Stimulated activated naive B cell treated with anti-CD40 and anti-IgM and Interleukin-4, amounts not matched to agents 10 μg/mL and 1 μg/mL and 100 μg/mL, for 72 hours (primary cell): ENCODE measurements around the gene ADGRG3.

Source experiments
- ATAC-seq, 2 donors: fragments of 150-1000 bp; cut with Tn5 transposase; replicated peaks; 2 replicates each; pipeline ENCODE4 v1.10.0; 2021; ENCODE audit warnings: moderate library complexity in 1 of 2
- DNase-seq: peaks from one replicate; pipeline ENCODE4 v3.0.0; 2021
- H3K27ac Mint-ChIP-seq: one replicate; pipeline ENCODE4 v1.8.0; 2022; ENCODE audit warnings: mild to moderate bottlenecking, mixed read lengths
- H3K27me3 Mint-ChIP-seq, 2 donors: one replicate each; pipeline ENCODE4 v1.8.0; 2022; ENCODE audit warnings: mixed read lengths in 2 of 2
- H3K36me3 Mint-ChIP-seq, 2 donors: one replicate each; pipeline ENCODE4 v1.8.0; 2022; ENCODE audit warnings: mixed read lengths in 2 of 2, mild to moderate bottlenecking in 1 of 2
- H3K4me1 Mint-ChIP-seq, 2 donors: one replicate each; pipeline ENCODE4 v1.8.0; 2022; ENCODE audit warnings: mixed read lengths in 2 of 2, mild to moderate bottlenecking in 1 of 2
- H3K4me3 Mint-ChIP-seq, 2 donors: one replicate each; pipeline ENCODE4 v1.8.0; 2022; ENCODE audit warnings: mild to moderate bottlenecking in 2 of 2, mixed read lengths in 2 of 2, moderate library complexity in 1 of 2
- H3K9me3 Mint-ChIP-seq, 2 donors: one replicate each; pipeline ENCODE4 v1.8.0; 2022; ENCODE audit warnings: mixed read lengths in 2 of 2, mild to moderate bottlenecking in 1 of 2

Gene ADGRG3

DNA sequence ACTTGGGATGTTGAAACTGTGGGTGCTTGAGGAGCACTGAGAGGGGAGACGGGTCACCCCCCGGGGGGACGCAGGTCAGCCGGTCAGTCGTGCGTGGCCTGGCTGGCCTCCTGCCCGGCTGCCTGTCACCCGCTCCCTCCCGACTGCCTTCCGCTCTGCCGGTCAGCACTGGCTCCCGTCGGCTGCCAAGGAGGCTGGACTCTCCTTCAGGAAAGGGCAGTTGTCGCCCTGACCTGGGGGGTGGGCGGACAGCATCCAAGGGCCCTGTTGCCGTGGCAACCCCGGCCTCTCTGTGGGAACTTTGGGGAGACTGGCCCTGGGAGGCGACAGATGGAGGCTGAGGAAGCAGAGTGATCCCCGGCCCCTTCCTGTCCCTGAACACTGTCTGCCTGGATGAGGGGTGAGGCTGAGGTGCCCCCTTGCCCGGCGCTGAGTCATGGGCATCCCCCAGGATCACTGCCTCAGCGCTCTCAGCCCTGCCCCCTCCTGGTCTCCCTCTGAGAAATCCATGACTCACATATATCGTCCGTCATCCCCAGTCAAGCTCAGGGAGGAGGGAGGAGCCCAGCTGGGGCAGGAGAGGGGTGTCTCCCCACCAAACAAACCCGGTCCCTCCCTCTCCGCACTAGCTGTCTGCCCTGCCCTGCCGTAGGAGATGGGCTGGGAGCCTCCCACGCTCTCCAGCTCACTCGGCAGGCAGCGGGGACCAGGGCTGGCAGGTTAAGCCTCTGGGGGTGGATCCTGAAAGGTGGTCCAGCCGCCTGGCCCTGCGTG lies 39.9 kb upstream of the ADGRG3 start, which contains the start of gene ADGRG1:
ADGRG1 (plus strand) TSS at position 623 of the 774 bp plus-strand sequence. CDS start 21,658 bp downstream, outside the sequence.
- Mint-ChIP-seq H3K9me3 (no peaks in the 10 kb centered on the region), H3K36me3 (no peaks in the 10 kb centered on the region), H3K27ac (no peak within 1 kb of the TSS), H3K4me3 (no peak within 1 kb of the TSS), H3K4me1 (peaks cover 19 to 34% of the 10 kb centered on the region in 2 donors), H3K27me3 (peaks cover 58 to 62% of the 10 kb centered on the region in 2 donors)
- ATAC-seq (peak; percentile 62 to 76), DNase-seq (no peak)

DNA sequence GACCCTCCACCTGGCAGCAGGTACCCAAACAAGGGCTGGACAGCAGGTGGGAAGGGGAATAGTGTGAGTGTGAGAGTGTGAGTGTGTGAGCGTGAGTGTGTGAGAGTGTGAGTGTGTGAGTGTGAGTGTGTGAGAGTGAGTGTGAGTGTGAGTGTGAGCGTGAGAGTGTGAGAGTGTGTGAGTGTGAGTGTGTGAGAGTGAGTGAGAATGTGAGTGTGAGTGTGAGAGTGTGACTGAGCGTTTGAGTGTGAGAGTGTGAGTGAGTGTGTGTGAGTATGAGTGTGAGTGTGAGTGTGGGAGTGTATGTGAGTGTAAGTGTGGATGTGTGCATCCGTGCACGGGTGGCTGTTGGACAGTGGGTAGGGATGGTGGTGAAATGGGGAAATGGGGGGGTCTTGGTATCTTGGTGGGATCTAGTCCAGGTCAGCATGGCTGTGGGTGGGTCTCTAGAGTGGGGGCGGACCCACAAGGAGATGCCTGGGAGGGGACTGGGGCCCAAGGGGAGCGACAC lies 39.3 kb upstream of the ADGRG3 start:
- H3K9me3 Mint-ChIP-seq: no peaks in the 10 kb centered on the region
- ATAC-seq (no peak), DNase-seq (no peak)
- H3K27ac Mint-ChIP-seq: no peak overlapping the region
- peaks cover 58 to 62% of the 10 kb centered on the region in 2 donors for H3K27me3 Mint-ChIP-seq
- no peak overlapping the region for H3K4me3 Mint-ChIP-seq
- H3K36me3 Mint-ChIP-seq: no peaks in the 10 kb centered on the region
- H3K4me1 Mint-ChIP-seq: peaks cover 19 to 34% of the 10 kb centered on the region in 2 donors

DNA sequence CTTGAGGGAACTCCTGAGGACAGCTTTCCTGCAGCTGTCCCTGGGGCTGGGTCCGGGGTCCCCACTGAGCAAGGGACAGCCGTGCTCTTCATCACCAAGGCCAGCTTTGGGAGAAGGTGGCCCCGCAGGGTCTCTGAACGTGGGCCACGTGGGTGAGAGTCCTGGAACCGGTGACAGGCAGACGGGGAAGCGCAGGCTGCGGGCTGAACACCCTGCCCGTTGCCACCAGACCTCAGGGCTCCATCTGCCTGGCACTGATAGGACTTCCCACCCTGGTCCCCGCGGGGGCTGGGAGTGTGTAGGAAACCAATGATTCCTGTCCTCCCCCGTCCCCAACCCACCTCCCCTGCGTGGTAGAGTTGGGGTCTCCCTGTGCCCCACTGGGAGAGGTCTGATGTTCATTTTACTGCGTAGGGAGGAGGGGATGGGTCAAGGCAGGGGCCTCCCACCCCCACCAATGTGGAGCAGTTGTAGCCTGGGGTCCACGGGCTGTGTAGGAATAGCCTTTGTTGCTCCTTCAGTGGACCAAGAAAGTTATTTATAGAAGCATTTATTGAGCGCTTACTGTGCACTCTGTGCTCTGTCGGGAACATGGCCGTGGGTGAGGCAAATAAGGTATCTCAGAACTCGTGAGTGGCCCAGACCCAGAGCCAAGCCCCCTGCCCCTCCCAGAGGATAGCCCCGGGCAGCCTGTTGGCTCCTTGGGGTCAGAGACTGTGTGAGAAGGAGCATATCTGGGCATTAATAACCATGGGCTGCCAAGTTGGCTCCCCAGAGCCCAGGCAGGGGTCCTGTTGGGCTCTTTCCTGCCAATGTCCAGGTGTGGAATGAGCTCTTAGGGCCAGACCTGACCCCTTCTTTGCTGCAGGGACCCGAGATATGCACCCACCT lies 38.3 kb upstream of the ADGRG3 start:
- Mint-ChIP-seq H3K36me3 (no peaks in the 10 kb centered on the region), H3K27me3 (peaks cover 60 to 63% of the 10 kb centered on the region in 2 donors), H3K27ac (no peak overlapping the region), H3K9me3 (no peaks in the 10 kb centered on the region), H3K4me1 (peaks cover 19 to 32% of the 10 kb centered on the region in 2 donors), H3K4me3 (no peak overlapping the region)
- ATAC-seq (no peak), DNase-seq (no peak)

DNA sequence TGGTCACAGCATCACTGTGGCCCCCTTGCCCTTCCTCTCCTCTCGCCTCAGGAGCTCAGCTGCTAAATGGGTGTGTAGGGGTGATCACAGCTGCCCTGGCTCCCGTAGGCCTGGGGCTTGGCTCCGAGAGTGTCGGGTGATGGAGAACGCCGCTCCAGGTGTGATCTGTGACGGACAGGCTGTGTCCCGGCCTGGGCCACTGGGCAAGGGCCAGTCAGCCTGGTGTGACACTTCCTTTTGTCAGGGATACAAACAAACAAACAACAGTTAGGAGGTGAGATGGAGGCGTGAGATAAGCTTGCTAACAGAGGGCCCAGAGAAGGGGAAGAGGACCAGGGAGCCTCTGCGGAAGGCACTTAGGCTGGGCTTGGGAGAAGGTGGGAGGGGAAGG lies 37.7 kb upstream of the ADGRG3 start:
- DNase-seq (no peak), ATAC-seq (no peak)
- peaks cover 54 to 59% of the 10 kb centered on the region in 2 donors for H3K27me3 Mint-ChIP-seq
- no peaks in the 10 kb centered on the region for H3K9me3 Mint-ChIP-seq
- peaks cover 17 to 26% of the 10 kb centered on the region in 2 donors for H3K4me1 Mint-ChIP-seq
- H3K36me3 Mint-ChIP-seq: no peaks in the 10 kb centered on the region
- no peak overlapping the region for H3K4me3 Mint-ChIP-seq
- H3K27ac Mint-ChIP-seq: no peak overlapping the region

DNA sequence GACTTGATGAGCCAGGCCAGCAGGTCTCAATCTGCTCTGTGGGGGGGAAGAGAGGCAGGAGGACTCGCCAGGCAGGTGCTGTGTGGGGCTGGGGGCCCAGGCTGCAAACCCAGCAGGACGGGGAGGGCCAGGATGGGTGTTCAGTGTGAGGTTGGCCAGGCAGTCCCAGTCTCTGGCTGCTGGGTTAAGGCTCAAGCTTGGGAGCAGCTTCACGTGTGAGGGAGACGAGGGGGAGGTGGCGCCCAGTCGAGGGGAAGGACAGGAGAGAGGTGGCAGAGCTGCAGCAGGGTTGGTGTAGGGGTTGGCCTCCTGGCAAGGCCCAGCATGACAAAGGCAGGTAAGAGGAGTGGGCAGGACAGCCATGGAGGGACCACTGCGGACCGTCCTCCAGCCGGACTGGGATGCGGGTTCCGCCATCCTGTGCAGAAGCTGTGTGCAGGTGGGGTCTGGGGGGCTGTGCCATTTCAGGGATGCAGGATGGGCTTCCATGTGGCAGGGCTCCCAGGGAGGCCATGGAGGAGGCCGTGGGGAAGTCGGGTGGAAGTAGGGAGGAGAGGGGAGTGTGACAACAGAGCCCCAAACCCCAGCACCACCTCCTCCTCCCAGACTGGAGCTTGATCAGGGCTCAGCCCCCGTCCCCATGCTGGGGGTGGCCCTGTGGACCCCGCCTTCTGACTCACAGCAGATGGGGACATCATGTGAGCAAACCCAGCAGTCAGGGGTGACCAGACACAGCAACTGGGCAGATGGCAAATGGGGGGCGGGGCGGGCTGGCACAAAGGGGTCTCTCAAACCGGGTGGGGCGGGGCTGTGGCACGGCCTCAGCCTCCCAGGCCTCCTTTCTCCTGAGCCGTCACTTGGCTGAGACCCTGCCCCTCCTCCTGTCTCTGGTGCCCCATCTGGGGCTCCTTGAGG lies 36.9 kb upstream of the ADGRG3 start:
- Mint-ChIP-seq H3K4me1 (peaks cover 13 to 23% of the 10 kb centered on the region in 2 donors), H3K27me3 (peaks cover 47 to 53% of the 10 kb centered on the region in 2 donors), H3K36me3 (no peaks in the 10 kb centered on the region), H3K4me3 (no peak overlapping the region), H3K9me3 (no peaks in the 10 kb centered on the region), H3K27ac (no peak overlapping the region)
- ATAC-seq (no peak), DNase-seq (no peak)

DNA sequence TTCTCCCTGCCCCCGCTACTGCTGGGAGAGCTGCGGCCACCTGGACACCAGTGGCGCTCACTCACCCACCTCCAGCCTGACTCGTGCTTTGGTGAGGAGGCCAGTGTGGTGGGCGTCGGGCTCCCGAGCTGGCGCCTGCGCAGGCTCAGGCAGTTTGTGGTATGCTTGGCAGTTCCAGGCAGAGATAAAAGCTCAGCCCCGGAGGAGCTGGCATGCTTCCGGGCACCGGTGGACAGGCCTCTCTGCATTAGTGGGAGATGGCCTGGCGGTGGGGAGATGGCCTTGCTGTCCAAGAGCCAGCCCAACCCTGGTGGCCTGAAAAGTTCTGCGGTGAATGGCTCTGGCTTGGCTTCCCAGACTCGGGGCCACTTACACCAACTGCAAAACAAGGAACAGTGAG lies 35.5 kb upstream of the ADGRG3 start:
- peaks cover 13 to 23% of the 10 kb centered on the region in 2 donors for H3K4me1 Mint-ChIP-seq
- ATAC-seq (no peak), DNase-seq (no peak)
- H3K4me3 Mint-ChIP-seq: no peak overlapping the region
- peaks cover 44 to 46% of the 10 kb centered on the region in 2 donors for H3K27me3 Mint-ChIP-seq
- H3K27ac Mint-ChIP-seq: no peak overlapping the region
- no peaks in the 10 kb centered on the region for H3K9me3 Mint-ChIP-seq
- H3K36me3 Mint-ChIP-seq: no peaks in the 10 kb centered on the region

DNA sequence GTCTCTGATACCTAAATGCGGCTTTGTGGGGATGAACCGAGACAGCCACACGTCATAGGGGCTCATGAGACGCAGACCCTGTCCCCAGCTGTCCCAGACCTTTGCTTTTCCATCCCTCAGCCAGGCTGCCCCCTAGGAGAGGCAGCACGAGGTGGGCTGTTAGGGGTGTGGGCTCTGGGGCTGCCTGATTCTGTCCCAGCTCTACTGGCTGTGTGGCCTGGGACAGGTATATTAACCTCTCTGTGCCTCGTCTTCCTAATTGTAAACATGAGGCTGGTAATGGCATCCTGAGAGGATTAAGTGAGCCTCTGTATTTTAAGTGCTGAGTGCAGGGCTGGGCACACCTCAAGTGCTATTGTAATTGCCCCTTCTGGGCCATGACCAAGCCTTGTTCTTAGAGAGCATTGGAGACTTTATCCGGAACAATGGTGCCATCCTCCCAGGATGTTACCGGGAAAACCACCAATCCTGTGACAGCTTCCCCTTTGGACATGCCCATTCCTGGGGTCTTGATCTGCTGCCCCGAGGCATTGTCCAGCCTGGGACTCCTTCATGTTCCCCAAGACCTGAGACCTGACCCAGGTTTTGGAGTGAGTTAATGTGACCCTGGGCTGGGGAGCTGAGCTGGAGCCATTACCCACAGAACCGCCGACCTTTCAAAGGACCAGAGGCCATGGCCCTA lies 34.6 kb upstream of the ADGRG3 start:
- no peaks in the 10 kb centered on the region for H3K36me3 Mint-ChIP-seq
- H3K9me3 Mint-ChIP-seq: no peaks in the 10 kb centered on the region
- ATAC-seq (no peak), DNase-seq (no peak)
- peaks cover 44 to 47% of the 10 kb centered on the region in 2 donors for H3K27me3 Mint-ChIP-seq
- H3K4me1 Mint-ChIP-seq: peaks cover 10 to 18% of the 10 kb centered on the region in 2 donors
- no peak overlapping the region for H3K27ac Mint-ChIP-seq
- no peak overlapping the region for H3K4me3 Mint-ChIP-seq

DNA sequence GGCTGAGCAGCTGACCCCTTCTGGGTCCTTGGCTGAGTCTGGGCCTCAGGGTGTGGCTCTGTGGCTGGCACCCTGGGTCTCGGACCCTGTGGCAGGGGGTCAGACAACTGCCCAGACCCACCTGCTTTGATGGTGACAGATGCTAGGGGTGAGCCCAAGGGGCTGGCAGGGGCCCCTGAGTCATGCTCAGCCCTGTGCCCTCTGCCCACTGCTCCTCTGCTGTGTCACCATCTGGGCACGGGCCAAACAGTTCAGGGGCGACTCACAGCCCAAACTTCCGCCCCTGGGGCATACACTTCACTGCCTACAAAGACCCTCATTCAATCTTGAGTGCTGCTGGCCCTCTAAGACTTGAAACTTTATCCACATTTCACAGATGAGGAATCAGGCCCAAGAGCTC lies 33.9 kb upstream of the ADGRG3 start:
- Mint-ChIP-seq H3K36me3 (no peaks in the 10 kb centered on the region), H3K4me3 (no peak overlapping the region), H3K4me1 (peaks cover 3 to 11% of the 10 kb centered on the region in 2 donors), H3K27me3 (peaks cover 38 to 41% of the 10 kb centered on the region in 2 donors), H3K27ac (no peak overlapping the region), H3K9me3 (no peaks in the 10 kb centered on the region)
- ATAC-seq (no peak), DNase-seq (no peak)

DNA sequence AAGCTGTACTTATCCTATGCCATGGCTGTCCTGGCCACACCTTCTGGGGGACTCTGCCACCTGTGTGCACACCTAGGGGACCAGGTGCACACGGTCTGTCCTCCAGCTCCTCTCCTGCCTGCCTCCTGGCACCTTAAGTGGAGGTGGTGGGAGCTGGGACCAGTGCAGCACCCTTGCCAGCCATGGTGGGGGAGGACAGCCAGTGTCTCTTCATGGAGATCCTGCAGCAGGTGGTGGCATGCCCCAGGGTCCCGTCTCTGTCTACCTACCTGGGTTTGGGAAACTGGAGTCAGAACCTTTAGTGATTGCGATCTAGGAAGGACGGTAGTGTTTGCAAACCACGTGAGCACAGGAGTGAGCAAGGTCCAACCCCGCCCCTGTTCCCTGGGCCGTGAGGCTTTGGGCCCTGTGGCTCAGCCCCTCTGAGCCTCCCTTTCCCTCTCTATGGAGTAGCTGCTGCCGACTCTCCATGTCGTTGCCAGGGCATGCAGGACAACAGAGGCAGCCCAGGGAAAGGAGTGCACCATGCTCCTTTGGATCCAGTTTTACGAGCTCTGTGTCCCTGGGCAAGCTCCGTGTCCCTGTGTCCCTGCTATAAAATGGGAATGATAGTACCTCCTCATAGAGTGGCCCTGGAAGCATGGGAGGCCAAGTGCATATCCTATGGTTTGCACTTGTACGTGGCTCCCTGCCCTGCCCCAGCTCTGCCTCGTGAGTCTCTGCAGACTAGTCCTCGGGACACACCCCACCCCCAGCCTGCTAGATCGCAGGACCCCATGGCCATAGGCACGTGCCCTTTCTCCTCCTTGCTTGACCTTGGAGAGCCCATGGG lies 32.6 kb upstream of the ADGRG3 start:
- DNase-seq: no peak
- Mint-ChIP-seq H3K4me1 (peaks cover 0 to 6% of the 10 kb centered on the region in 2 donors), H3K4me3 (no peak overlapping the region), H3K27me3 (peaks cover 33 to 36% of the 10 kb centered on the region in 2 donors), H3K9me3 (no peaks in the 10 kb centered on the region), H3K36me3 (no peaks in the 10 kb centered on the region), H3K27ac (no peak overlapping the region)
- ATAC-seq: no peak

DNA sequence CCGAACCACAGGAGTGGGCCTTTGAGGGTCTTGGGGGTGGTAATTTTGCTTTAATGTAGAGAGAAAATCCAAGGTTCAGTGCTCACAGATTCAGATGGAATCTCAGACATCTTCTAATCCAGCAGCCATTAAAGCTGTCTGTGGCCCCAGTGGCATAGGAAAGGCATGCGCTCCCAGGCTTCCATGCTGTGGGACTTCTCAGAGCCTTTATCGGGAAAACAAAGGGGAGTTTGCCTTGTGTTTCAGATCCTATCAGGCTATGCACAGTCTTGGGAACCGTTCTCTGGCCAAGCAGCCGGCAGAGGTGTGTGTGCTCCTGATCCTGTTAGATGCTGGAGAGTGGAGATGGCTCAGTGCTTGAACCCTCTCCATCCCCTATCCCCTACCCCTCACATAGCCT lies 31.9 kb upstream of the ADGRG3 start:
- Mint-ChIP-seq H3K9me3 (no peaks in the 10 kb centered on the region), H3K36me3 (no peaks in the 10 kb centered on the region), H3K4me1 (no peaks in the 10 kb centered on the region), H3K27ac (no peak overlapping the region), H3K4me3 (no peak overlapping the region), H3K27me3 (peaks cover 26 to 29% of the 10 kb centered on the region in 2 donors)
- DNase-seq (no peak), ATAC-seq (no peak)

DNA sequence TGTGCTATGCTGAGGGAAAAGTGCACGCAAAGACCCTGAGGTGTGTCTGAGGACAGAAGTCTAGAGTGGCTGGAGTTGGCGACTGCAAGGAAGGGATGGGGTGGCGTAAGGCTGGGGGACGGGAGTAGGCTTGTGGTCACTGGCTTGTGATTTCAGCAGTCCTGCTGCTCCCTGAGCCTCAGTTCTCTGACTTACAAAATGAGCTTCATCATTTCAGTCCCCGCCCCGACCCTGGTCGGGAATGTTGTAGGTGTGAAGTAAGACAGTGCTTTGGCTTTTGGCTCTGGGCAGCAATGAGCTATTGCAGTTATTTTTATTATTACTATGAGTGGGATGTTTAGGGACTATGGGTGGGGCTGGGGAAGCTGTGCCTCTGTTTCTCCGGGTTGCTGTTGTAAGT lies 31.1 kb upstream of the ADGRG3 start:
- Mint-ChIP-seq H3K27ac (no peak overlapping the region), H3K9me3 (no peaks in the 10 kb centered on the region), H3K36me3 (no peaks in the 10 kb centered on the region), H3K27me3 (peaks cover 24 to 27% of the 10 kb centered on the region in 2 donors), H3K4me1 (no peaks in the 10 kb centered on the region), H3K4me3 (no peak overlapping the region)
- DNase-seq (no peak), ATAC-seq (no peak)

DNA sequence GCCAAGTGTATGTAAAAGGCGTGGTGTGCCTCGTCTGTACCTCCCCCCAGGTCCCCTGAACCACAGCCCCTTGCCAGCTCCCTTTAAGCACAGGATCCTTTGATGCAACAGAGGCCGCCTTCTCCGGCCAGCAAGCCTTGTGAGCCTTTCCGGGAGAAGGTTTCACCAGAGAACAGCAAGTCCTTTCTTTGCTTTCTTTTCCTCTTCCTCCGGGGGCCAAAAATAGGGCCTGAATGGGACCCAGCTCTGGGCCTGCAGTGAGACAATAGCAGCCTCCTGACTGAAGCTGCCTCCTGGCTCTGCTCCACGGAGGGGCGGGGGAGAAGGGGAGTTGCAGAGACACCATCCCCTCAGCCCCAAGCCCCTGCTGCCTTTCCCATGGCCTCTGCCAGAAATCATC lies 30.7 kb upstream of the ADGRG3 start:
- Mint-ChIP-seq H3K4me3 (no peak overlapping the region), H3K27me3 (peaks cover 24 to 27% of the 10 kb centered on the region in 2 donors), H3K9me3 (no peaks in the 10 kb centered on the region), H3K36me3 (no peaks in the 10 kb centered on the region), H3K27ac (no peak overlapping the region), H3K4me1 (no peaks in the 10 kb centered on the region)
- no peak for ATAC-seq
- DNase-seq: no peak

DNA sequence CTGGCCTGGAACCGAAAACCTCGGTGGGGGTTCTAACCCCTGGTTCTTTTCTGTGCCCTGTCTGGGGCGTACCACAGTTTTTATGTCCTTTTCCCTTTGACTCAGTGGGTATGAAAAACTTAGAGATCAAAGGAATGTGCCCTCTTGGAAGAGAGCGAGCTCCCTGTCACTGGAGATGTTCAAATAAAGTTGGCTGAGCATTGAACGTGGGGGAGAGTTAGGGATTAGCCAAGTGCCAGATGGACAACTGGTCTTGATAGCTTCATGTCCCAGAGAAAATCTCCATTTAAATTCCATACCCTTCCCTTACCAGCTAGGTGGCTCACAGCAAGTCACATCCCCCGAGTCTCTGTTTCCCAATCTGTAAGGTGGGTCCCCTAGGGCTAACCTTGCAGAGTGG lies 30.1 kb upstream of the ADGRG3 start:
- Mint-ChIP-seq H3K4me3 (no peak overlapping the region), H3K27me3 (peaks cover 24 to 30% of the 10 kb centered on the region in 2 donors), H3K27ac (no peak overlapping the region), H3K36me3 (no peaks in the 10 kb centered on the region), H3K4me1 (no peaks in the 10 kb centered on the region), H3K9me3 (no peaks in the 10 kb centered on the region)
- no peak for ATAC-seq
- no peak for DNase-seq
